WTC11 (cell line): ENCODE results near the gene ZNF236. TPM values are rescaled to one million over a fixed set of nuclear protein-coding genes. Genes with fewer than 3 reads are reported as not detected.

Source experiments
- ATAC-seq: fragments of 200-7000 bp; cut with Tn5 transposase; 2 replicates; pipeline ENCODE4 v1.10.0; 2021; ENCODE audit warnings: mild to moderate bottlenecking, moderate library complexity
- CTCF ChIA-PET: fragments of 300-600 bp; sonication (Branson Sonifier 250); formaldehyde crosslinking; loops from one replicate; lab custom pipeline; 2021; ENCODE audit warnings: antibody characterized with exemption; lab: Charles Lee
- POLR2A ChIA-PET: fragments of 350-600 bp; sonication (Branson Sonifier 250); formaldehyde crosslinking; loops from one replicate; lab custom pipeline; 2021; ENCODE audit warnings: antibody characterized with exemption; lab: Charles Lee
- DNase-seq: peaks from one replicate; pipeline ENCODE4 v3.0.0; 2021; ENCODE audit warnings: low spot score
- H3K27ac Mint-ChIP-seq: 2 replicates; pipeline ENCODE4 v1.8.0; 2021; ENCODE audit warnings: mixed read lengths
- H3K27me3 Mint-ChIP-seq: 2 replicates; pipeline ENCODE4 v1.8.0; 2021; ENCODE audit warnings: low read depth, mild to moderate bottlenecking, moderate library complexity, mixed read lengths
- H3K36me3 Mint-ChIP-seq: 2 replicates; pipeline ENCODE4 v1.8.0; 2021; ENCODE audit warnings: mixed read lengths
- H3K4me1 Mint-ChIP-seq: 2 replicates; pipeline ENCODE4 v1.8.0; 2022; ENCODE audit warnings: mixed read lengths
- H3K4me3 Mint-ChIP-seq: 2 replicates; pipeline ENCODE4 v1.8.0; 2021; ENCODE audit warnings: mild to moderate bottlenecking, moderate library complexity, mixed read lengths
- H3K9me3 Mint-ChIP-seq: 2 replicates; pipeline ENCODE4 v1.8.0; 2021; ENCODE audit warnings: mixed read lengths
- ATF1 ChIP-seq: sonication (generic); formaldehyde crosslinking; IDR thresholded peaks from 2 replicates; pipeline ENCODE4 v1.8.1; 2023; ENCODE audit warnings: mild to moderate bottlenecking, moderate library complexity, missing genetic modification reagents
- CTCF ChIP-seq: fragments of 200-600 bp; IDR thresholded peaks from 2 replicates; pipeline ENCODE4 v1.8.0; 2022; ENCODE audit warnings: antibody characterized with exemption
- ESRRA ChIP-seq: sonication (generic); formaldehyde crosslinking; IDR thresholded peaks from 2 replicates; pipeline ENCODE4 v1.8.1; 2022; ENCODE audit warnings: mild to moderate bottlenecking, missing genetic modification reagents, borderline replicate concordance
- ETV6 ChIP-seq: sonication (generic); formaldehyde crosslinking; IDR thresholded peaks from 2 replicates; pipeline ENCODE4 v1.8.1; 2022; ENCODE audit warnings: mild to moderate bottlenecking, missing genetic modification reagents
- FOXP1 ChIP-seq: sonication (generic); formaldehyde crosslinking; IDR thresholded peaks from 2 replicates; pipeline ENCODE4 v1.8.0; 2022; ENCODE audit warnings: missing genetic modification reagents, mild to moderate bottlenecking, moderate library complexity, borderline replicate concordance
- IRF1 ChIP-seq: sonication (generic); formaldehyde crosslinking; IDR thresholded peaks from 2 replicates; pipeline ENCODE4 v1.8.0; 2023; ENCODE audit warnings: missing genetic modification reagents
- MLX ChIP-seq: sonication (generic); formaldehyde crosslinking; IDR thresholded peaks from 2 replicates; pipeline ENCODE4 v1.8.1; 2023; ENCODE audit warnings: mild to moderate bottlenecking, missing genetic modification reagents, moderate library complexity
- MXD4 ChIP-seq: fragments of 250-450 bp; sonication (Bioruptor Pico); IDR thresholded peaks from 2 replicates; pipeline ENCODE4 v1.8.0; 2021; ENCODE audit warnings: mild to moderate bottlenecking, moderate library complexity, borderline replicate concordance
- MYBL2 ChIP-seq: sonication (generic); formaldehyde crosslinking; IDR thresholded peaks from 2 replicates; pipeline ENCODE4 v1.8.1; 2023; ENCODE audit warnings: mild to moderate bottlenecking, moderate library complexity, missing genetic modification reagents
- NR1H2 ChIP-seq: sonication (generic); formaldehyde crosslinking; IDR thresholded peaks from 2 replicates; pipeline ENCODE4 v1.9.0; 2021; ENCODE audit warnings: mild to moderate bottlenecking, moderate library complexity, missing genetic modification reagents
- NR2C2 ChIP-seq: sonication (generic); formaldehyde crosslinking; IDR thresholded peaks from 2 replicates; pipeline ENCODE4 v1.8.0; 2022; ENCODE audit warnings: mild to moderate bottlenecking, missing genetic modification reagents
- OVOL2 ChIP-seq: fragments of 250-450 bp; sonication (Bioruptor Pico); IDR thresholded peaks from 2 replicates; pipeline ENCODE4 v1.9.0; 2021; ENCODE audit warnings: mild to moderate bottlenecking, borderline replicate concordance
- PREB ChIP-seq: sonication (generic); formaldehyde crosslinking; IDR thresholded peaks from 2 replicates; pipeline ENCODE4 v1.8.1; 2022; ENCODE audit warnings: mild to moderate bottlenecking, missing genetic modification reagents, moderate library complexity, borderline replicate concordance
- PRRX2 ChIP-seq: fragments of 250-450 bp; sonication (Bioruptor Pico); IDR thresholded peaks from 2 replicates; pipeline ENCODE4 v1.8.0; 2021; ENCODE audit warnings: mild to moderate bottlenecking
- SMAD4 ChIP-seq: sonication (generic); formaldehyde crosslinking; IDR thresholded peaks from 2 replicates; pipeline ENCODE4 v1.8.0; 2022; ENCODE audit warnings: mild to moderate bottlenecking, missing genetic modification reagents
- SOX15 ChIP-seq: fragments of 250-450 bp; sonication (Bioruptor Pico); IDR thresholded peaks from 2 replicates; pipeline ENCODE4 v1.9.0; 2021; ENCODE audit warnings: mild to moderate bottlenecking
- TEAD1 ChIP-seq: sonication (generic); formaldehyde crosslinking; IDR thresholded peaks from 2 replicates; pipeline ENCODE4 v1.8.0; 2022; ENCODE audit warnings: mild to moderate bottlenecking, missing genetic modification reagents
- ZBTB43 ChIP-seq: sonication (generic); formaldehyde crosslinking; IDR thresholded peaks from 2 replicates; pipeline ENCODE4 v1.8.1; 2023; ENCODE audit warnings: mild to moderate bottlenecking, missing genetic modification reagents
- ZNF263 ChIP-seq: sonication (generic); formaldehyde crosslinking; IDR thresholded peaks from 2 replicates; pipeline ENCODE4 v1.8.1; 2022; ENCODE audit warnings: low read depth, mild to moderate bottlenecking, moderate library complexity, missing genetic modification reagents
- ZNF317 ChIP-seq: sonication (generic); formaldehyde crosslinking; IDR thresholded peaks from 2 replicates; pipeline ENCODE4 v1.8.1; 2023; ENCODE audit warnings: low read depth, mild to moderate bottlenecking, moderate library complexity, missing genetic modification reagents, borderline replicate concordance
- ZNF396 ChIP-seq: fragments of 250-450 bp; sonication (Bioruptor Pico); IDR thresholded peaks from 2 replicates; pipeline ENCODE4 v1.8.0; 2021; ENCODE audit warnings: mild to moderate bottlenecking, moderate library complexity, borderline replicate concordance
- ZNF416 ChIP-seq: fragments of 250-450 bp; sonication (Bioruptor Pico); IDR thresholded peaks from 2 replicates; pipeline ENCODE4 v1.9.0; 2021; ENCODE audit warnings: mild to moderate bottlenecking, inconsistent platforms
- ZNF423 ChIP-seq: fragments of 250-450 bp; sonication (Bioruptor Pico); IDR thresholded peaks from 2 replicates; pipeline ENCODE4 v2.1.2; 2022; ENCODE audit warnings: mild to moderate bottlenecking, moderate library complexity
- ZSCAN18 ChIP-seq: fragments of 250-450 bp; sonication (Bioruptor Pico); IDR thresholded peaks from 2 replicates; pipeline ENCODE4 v2.1.2; 2022; ENCODE audit warnings: mild to moderate bottlenecking, moderate library complexity
- total RNA-seq: library from RNA; stranded (reverse); gene quantifications from 3 replicates; pipeline ENCODE4 v1.2.3, GENCODE V29; 2021

ZNF236 gene
- total RNA-seq, 1 experiment from 2014 or later = 19.9 TPM

- TF ChIP-seq ESRRA (CRISPR knock-in tag) (no peak), ZNF263 (CRISPR knock-in tag) (no peak), FOXP1 (no peak), PREB (CRISPR knock-in tag) (no peak), SMAD4 (no peak), ZNF317 (CRISPR knock-in tag) (no peak), ZNF416 (no peak), ATF1 (no peak), ETV6 (CRISPR knock-in tag) (no peak), MLX (no peak), NR1H2 (CRISPR knock-in tag) (no peak), SOX15 (no peak), PRRX2 (CRISPR knock-in tag) (no peak)
These were observed 57.7 kb downstream of the ZNF236 start (continued) for GRCh38 chr18:76880026-76880425.

GRCh38 chr18:76881744-76882143, 59.4 kb downstream of the ZNF236 start:
- Mint-ChIP-seq H3K4me1 (no peaks in the 10 kb centered on the region), H3K36me3 (peaks cover 41% of the 10 kb centered on the region), H3K4me3 (no peak overlapping the region), H3K9me3 (no peaks in the 10 kb centered on the region), H3K27me3 (no peaks in the 10 kb centered on the region), H3K27ac (no peak overlapping the region)
- ChIA-PET CTCF (interaction anchor here (1.6 kb wide), 1 partner anchor 80 kb away, joined by 4 read pairs; no protein-coding TSS in a partner anchor), POLR2A (no interaction called here)
- TF ChIP-seq CTCF (no peak), MXD4 (CRISPR knock-in tag) (no peak), NR2C2 (CRISPR knock-in tag) (no peak), OVOL2 (CRISPR knock-in tag) (no peak), ZNF396 (CRISPR knock-in tag) (no peak)
- DNase-seq (no peak), ATAC-seq (no peak)

- H3K9me3 Mint-ChIP-seq = no peaks in the 10 kb centered on the region
- DNase-seq (no peak), ATAC-seq (no peak)
- H3K27me3 Mint-ChIP-seq = no peaks in the 10 kb centered on the region
- H3K36me3 Mint-ChIP-seq = peaks cover 44% of the 10 kb centered on the region
- TF ChIP-seq IRF1 (no peak), MYBL2 (CRISPR knock-in tag) (no peak), TEAD1 (CRISPR knock-in tag) (no peak), ESRRA (CRISPR knock-in tag) (no peak), ZBTB43 (CRISPR knock-in tag) (no peak), ZNF423 (no peak), ZSCAN18 (CRISPR knock-in tag) (no peak)
- H3K4me1 Mint-ChIP-seq = no peaks in the 10 kb centered on the region
- CTCF ChIA-PET = interaction anchor here (1.6 kb wide), 1 partner anchor 80 kb away, joined by 4 read pairs; no protein-coding TSS in a partner anchor
- no peak overlapping the region for H3K4me3 Mint-ChIP-seq
- no peak overlapping the region for H3K27ac Mint-ChIP-seq
- POLR2A ChIA-PET = no interaction called here
These were observed 59.8 kb downstream of the ZNF236 start for GRCh38 chr18:76882146-76882545.
